ENCODE results near the gene SLC23A3.

The SLC23A3 gene

DNA sequence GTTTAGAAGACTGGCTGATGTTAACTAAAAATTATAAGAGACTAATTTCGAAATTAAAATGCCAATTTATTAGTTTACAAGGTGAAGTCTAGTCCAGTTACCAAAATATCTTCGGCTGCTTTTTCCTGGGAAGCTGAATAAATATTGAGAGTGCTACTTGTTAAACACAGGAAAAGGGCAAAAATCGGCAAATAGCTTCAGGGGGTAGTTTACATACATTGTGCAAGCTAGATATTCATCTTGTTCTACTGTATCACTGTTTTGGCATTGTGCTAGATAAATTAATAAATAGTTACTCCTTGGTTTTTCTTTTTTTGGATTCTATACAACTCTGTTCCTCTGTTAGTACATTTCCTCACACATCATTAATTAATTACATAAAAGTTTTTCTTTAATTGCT, 38.5 kb downstream of the SLC23A3 start:
- no peak for DNase-seq (ENCODE audit: low read depth, low spot score)
- ChIA-PET POLR2A (no interaction called here), CTCF (interaction anchor here (1.5 to 26.2 kb wide), 8 partner anchors 8 to 136 kb away, joined by 3 to 709 read pairs (median 18); partner anchors contain the start of gene IHH)
- TF ChIP-seq, protein P1, sequence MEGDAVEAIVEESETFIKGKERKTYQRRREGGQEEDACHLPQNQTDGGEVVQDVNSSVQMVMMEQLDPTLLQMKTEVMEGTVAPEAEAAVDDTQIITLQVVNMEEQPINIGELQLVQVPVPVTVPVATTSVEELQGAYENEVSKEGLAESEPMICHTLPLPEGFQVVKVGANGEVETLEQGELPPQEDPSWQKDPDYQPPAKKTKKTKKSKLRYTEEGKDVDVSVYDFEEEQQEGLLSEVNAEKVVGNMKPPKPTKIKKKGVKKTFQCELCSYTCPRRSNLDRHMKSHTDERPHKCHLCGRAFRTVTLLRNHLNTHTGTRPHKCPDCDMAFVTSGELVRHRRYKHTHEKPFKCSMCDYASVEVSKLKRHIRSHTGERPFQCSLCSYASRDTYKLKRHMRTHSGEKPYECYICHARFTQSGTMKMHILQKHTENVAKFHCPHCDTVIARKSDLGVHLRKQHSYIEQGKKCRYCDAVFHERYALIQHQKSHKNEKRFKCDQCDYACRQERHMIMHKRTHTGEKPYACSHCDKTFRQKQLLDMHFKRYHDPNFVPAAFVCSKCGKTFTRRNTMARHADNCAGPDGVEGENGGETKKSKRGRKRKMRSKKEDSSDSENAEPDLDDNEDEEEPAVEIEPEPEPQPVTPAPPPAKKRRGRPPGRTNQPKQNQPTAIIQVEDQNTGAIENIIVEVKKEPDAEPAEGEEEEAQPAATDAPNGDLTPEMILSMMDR (IDR thresholded peaks at IDR 0.05; ENCODE audit: insufficient read depth, low read length, missing control alignments) = no peak
- H3K4me3 ChIP-seq (ENCODE audit: low read depth, low read length) = no peak overlapping the region

DNA sequence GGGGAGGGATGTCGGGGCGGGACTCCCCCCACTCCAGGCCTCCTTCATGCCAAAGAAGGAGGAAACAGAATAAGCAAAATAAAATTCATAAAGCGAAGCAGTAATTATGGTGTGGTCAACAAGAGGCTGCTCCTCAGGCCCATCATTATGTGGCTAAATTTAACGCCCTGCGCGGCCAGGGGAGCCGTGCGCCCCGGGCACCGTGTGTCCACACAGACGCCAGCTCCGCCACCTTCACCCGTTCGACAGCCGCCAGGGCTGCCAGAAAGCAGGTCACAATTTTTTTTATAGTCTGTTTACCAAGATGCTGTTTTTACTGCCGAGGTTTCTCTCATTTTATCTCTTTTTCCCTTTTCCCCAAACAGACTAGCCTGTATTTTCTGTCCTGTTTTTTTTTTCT, 40.2 kb downstream of the SLC23A3 start:
- ChIA-PET CTCF (interaction anchor here (1.2 to 26.2 kb wide), 7 partner anchors 11 to 100 kb away, joined by 3 to 709 read pairs (median 5); partner anchors contain the start of gene IHH), POLR2A (no interaction called here)
- TF ChIP-seq, protein P1 (IDR thresholded peaks at IDR 0.05; ENCODE audit: insufficient read depth, low read length, missing control alignments) = no peak
- DNase-seq (ENCODE audit: low read depth, low spot score) = no peak
- no peak overlapping the region for H3K4me3 ChIP-seq (ENCODE audit: low read depth, low read length)

DNA sequence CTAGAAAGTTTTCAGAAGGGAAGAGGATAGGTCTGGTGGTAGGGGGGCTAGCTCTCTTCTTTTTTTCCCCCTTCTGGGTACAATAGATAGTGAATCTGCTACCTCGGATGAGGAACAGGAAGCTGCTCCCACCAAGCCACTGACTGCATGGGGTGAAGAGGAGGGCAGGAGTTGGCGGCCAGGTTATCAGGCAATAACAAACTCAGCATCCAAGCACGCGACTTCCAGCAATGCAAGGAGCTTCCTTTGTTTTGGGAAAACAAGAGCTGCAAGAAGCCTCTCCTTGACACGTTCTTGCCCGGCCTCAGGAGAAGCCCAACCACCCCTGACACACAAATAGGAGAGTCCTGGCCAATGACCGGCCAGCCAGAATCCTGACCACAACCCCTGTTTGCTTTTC, 41.4 kb downstream of the SLC23A3 start:
- TF ChIP-seq, protein P1 (IDR thresholded peaks at IDR 0.05; ENCODE audit: insufficient read depth, low read length, missing control alignments) = no peak
- no peak for DNase-seq (ENCODE audit: low read depth, low spot score)
- POLR2A ChIA-PET = no interaction called here
- no peak overlapping the region for H3K4me3 ChIP-seq (ENCODE audit: low read depth, low read length)
- CTCF ChIA-PET = interaction anchor here (0.8 to 26.2 kb wide), 11 partner anchors 8 to 148 kb away, joined by 3 to 709 read pairs (median 4); partner anchors contain the start of gene IHH

DNA sequence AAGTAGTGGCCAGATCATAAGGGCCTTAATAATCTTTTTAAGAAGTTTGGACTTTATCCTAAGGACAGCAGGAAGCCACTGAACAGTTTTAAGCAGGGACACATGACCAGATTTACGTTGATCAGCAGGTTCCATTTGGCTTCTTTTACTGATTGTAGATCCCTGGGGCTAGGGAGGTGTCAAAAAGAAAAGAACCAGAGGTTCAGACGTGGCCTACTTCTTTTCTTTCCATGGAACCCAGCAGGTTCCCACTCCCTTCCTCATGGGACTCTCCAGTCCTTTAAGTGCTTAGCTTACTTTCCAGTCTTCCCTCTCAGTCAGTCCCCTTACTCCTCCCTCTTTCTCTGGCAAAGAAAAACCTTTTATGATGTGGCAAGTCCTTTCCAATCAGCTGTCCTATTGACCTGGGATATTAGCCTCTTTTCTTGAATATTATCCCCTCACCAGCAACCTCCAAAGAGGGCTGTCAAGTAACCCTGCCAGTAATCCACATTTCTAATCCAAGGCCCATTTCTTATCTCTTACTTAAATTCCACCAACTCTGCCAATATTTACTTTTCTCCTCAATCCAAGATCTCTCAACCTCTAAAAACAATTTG, 42.7 kb downstream of the SLC23A3 start:
- no peak overlapping the region for H3K4me3 ChIP-seq (ENCODE audit: low read depth, low read length)
- DNase-seq (ENCODE audit: low read depth, low spot score) = no peak
- TF ChIP-seq, protein P1 (IDR thresholded peaks at IDR 0.05; ENCODE audit: insufficient read depth, low read length, missing control alignments) = no peak
- ChIA-PET POLR2A (no interaction called here), CTCF (interaction anchor here (1.0 to 26.2 kb wide), 5 partner anchors 9 to 147 kb away, joined by 3 to 709 read pairs (median 22); partner anchors contain the start of gene IHH)

DNA sequence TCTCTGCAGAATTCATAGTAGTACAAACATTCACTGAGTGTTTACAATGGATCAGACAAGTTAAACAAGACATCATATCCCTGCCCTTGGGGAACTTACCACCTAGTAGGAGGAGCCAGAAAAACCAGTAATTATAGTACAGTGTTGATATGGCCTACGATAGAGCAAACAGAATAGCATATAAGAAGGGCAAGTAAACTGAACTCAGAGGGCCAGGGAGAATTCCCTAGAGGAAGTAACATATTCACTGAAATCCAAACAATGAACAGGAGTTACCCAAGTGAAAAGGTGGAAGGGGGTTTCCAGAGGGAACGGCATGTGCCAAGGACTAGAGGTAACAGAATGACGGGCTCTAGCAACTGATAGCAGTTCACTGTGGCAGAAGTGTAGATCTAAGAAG, 43.3 kb downstream of the SLC23A3 start:
- ChIA-PET CTCF (interaction anchor here (1.2 to 26.2 kb wide), 6 partner anchors 8 to 97 kb away, joined by 3 to 709 read pairs (median 63); partner anchors contain the start of gene IHH), POLR2A (no interaction called here)
- TF ChIP-seq, protein P1 (IDR thresholded peaks at IDR 0.05; ENCODE audit: insufficient read depth, low read length, missing control alignments) = no peak
- no peak overlapping the region for H3K4me3 ChIP-seq (ENCODE audit: low read depth, low read length)
- no peak for DNase-seq (ENCODE audit: low read depth, low spot score)

DNA sequence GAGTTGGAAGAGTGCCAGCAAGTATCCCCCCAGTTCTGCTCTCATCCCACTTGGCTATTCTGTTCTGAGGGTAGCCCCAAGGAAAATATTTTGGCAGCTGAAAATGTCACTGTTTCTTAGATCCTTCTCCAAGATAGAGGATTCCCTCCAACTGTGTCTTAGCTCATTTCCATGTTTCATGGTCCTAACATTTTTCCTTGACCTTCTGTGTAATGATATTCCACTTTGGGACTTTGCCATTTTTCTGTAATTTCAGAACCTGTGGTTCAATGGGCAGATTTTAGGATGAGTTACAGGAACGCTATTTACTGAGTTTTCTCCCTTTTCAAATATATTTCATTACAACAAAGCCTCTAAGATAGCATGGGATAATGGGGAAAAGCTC, 44.0 kb downstream of the SLC23A3 start:
- ChIA-PET CTCF (interaction anchor here (0.6 to 26.2 kb wide), 7 partner anchors 9 to 97 kb away, joined by 3 to 709 read pairs (median 5); partner anchors contain the start of gene IHH), POLR2A (no interaction called here)
- H3K4me3 ChIP-seq (ENCODE audit: low read depth, low read length) = no peak overlapping the region
- no peak for DNase-seq (ENCODE audit: low read depth, low spot score)
- TF ChIP-seq, protein P1 (IDR thresholded peaks at IDR 0.05; ENCODE audit: insufficient read depth, low read length, missing control alignments) = no peak

Data from AG04449 (cell line).